Sigmoid colon (tissue), 7 donors: ENCODE measurements around the gene GATB. TPM values are rescaled to one million over a fixed set of nuclear protein-coding genes. Genes with fewer than 3 reads are reported as not detected.

ENCODE experiments used
- DNase-seq: peaks from one replicate; pipeline ENCODE4 v3.0.0-alpha.2; 2019
- H3K27ac ChIP-seq, 4 donors: fragments of 200-600 bp; sonication (generic); one replicate each; pipeline ENCODE4 v1.5.1; 2016 to 2019; ENCODE audit warnings: mild to moderate bottlenecking in 1 of 4
- H3K27me3 ChIP-seq, 3 donors: fragments of 200-600 bp; sonication (generic); one replicate each; pipeline ENCODE4 v1.5.1; 2019; ENCODE audit warnings: mild to moderate bottlenecking in 1 of 3
- H3K36me3 ChIP-seq, 4 donors: fragments of 200-600 bp; sonication (generic); one replicate each; pipeline ENCODE4 v1.5.1; 2016 to 2019
- H3K4me1 ChIP-seq, 4 donors: fragments of 200-600 bp; sonication (generic); one replicate each; pipeline ENCODE4 v1.5.1; 2017 to 2019
- H3K4me3 ChIP-seq, 4 donors: fragments of 200-600 bp; sonication (generic); one replicate each; pipeline ENCODE4 v1.5.1; 2017 to 2019; ENCODE audit warnings: mild to moderate bottlenecking in 2 of 4, moderate library complexity in 1 of 4
- H3K9me3 ChIP-seq, 4 donors: fragments of 200-600 bp in 3 of 4; sonication (generic) in 3 of 4; one replicate each; pipeline versions ENCODE4 v1.5.1 to v1.6.1; 2013 to 2019
- CTCF ChIP-seq, 4 experiments: fragments of 450-650 bp in 3 of 4; fragments of 200-600 bp in 1 of 4; IDR thresholded peaks; one replicate each; pipeline ENCODE4 v1.5.1; 2016 to 2019; ENCODE audit warnings: antibody characterized with exemption in 4 of 4, mild to moderate bottlenecking in 3 of 4, moderate library complexity in 2 of 4
- EP300 ChIP-seq, 4 donors: sonication (generic); formaldehyde crosslinking; IDR thresholded peaks; one replicate each; pipeline ENCODE4 v1.6.1; 2017; ENCODE audit warnings: antibody characterized with exemption in 4 of 4
- POLR2A ChIP-seq, 2 donors: fragments of 450-650 bp; IDR thresholded peaks; one replicate each; pipeline ENCODE4 v1.6.1; 2016; ENCODE audit warnings: antibody characterized with exemption in 2 of 2, mild to moderate bottlenecking in 2 of 2, moderate library complexity in 2 of 2
- POLR2AphosphoS5 ChIP-seq, 4 donors: sonication (generic); formaldehyde crosslinking; IDR thresholded peaks; one replicate each; pipeline ENCODE4 v1.6.1; 2017; ENCODE audit warnings: antibody characterized with exemption in 4 of 4
- WGBS, 2 donors: extraction: QIAGEN DNeasy Blood & Tissue Kit; methylation state at CpG; one replicate each; pipeline ENCODE4 v1.1.7; 2013; 5-methylcytosine and 5-hydroxymethylcytosine counted together
- intact Hi-C: fragments of 100-400 bp; cut with DNase I; formaldehyde crosslinking; loops from one replicate; pipeline ENCODE4 v1.15.1; 2023
- polyA plus RNA-seq, 3 donors: library from polyadenylated mRNA; stranded (reverse); fragments of 200-250 nt; gene quantifications; one replicate each; pipeline ENCODE4 v1.2.3, GENCODE V29; 2013
- total RNA-seq, 4 donors: library from RNA; depleted of rRNA; stranded (reverse); fragments of >200 nt; gene quantifications; one replicate each; pipeline ENCODE4 v1.1.0, GENCODE V29; 2016
- donor health status: healthy with polysubstance abuse.
- donor health status: Bipolar disorder and iron deficiency.
- donor health status: healthy.

Gene GATB
- total and polyA plus RNA-seq, 7 donors, result 11.1 to 22.1 (median 15.1) TPM

GRCh38 chr4:151729731-151730559 is 30.9 kb downstream of the GATB start:
- Histone ChIP-seq H3K27me3 (no peaks in the 10 kb centered on the region), H3K27ac (no peak overlapping the region), H3K4me1 (no peaks in the 10 kb centered on the region), H3K9me3 (no peaks in the 10 kb centered on the region), H3K4me3 (no peak overlapping the region), H3K36me3 (no peaks in the 10 kb centered on the region)
- intact Hi-C loops, result no loop called here
- 55 to 82% methylated on average over 12 of the region's 12 CpGs for WGBS, 2 donors
- no peak for DNase-seq
- TF ChIP-seq POLR2AphosphoS5 (IDR thresholded peaks at IDR 0.05) (no peak), POLR2A (IDR thresholded peaks at IDR 0.05) (no peak), EP300 (IDR thresholded peaks at IDR 0.05) (no peak), CTCF (IDR thresholded peaks at IDR 0.05) (no peak)

GRCh38 chr4:151728679-151729078 is 32.1 kb downstream of the GATB start:
- no peaks in the 10 kb centered on the region for H3K4me1 ChIP-seq
- TF ChIP-seq CTCF (IDR thresholded peaks at IDR 0.05), result no peak
- no peak for TF ChIP-seq POLR2AphosphoS5 (IDR thresholded peaks at IDR 0.05)
- TF ChIP-seq POLR2A (IDR thresholded peaks at IDR 0.05), result no peak
- no peak for TF ChIP-seq EP300 (IDR thresholded peaks at IDR 0.05)
- H3K27me3 ChIP-seq, result no peaks in the 10 kb centered on the region
- no peak overlapping the region for H3K4me3 ChIP-seq
- intact Hi-C loops, result no loop called here
- no peaks in the 10 kb centered on the region for H3K36me3 ChIP-seq
- H3K27ac ChIP-seq, result no peak overlapping the region
- no peaks in the 10 kb centered on the region for H3K9me3 ChIP-seq
- 89 to 92% methylated on average over 2 of the region's 2 CpGs for WGBS, 2 donors
- DNase-seq, result no peak

GRCh38 chr4:151728006-151728405 is 32.8 kb downstream of the GATB start:
- H3K36me3 ChIP-seq, result no peaks in the 10 kb centered on the region
- no peak for DNase-seq
- H3K9me3 ChIP-seq, result no peaks in the 10 kb centered on the region
- no peaks in the 10 kb centered on the region for H3K27me3 ChIP-seq
- 65 to 75% methylated on average over 1 of the region's 1 CpG for WGBS, 2 donors
- no peak overlapping the region for H3K4me3 ChIP-seq
- H3K27ac ChIP-seq, result no peak overlapping the region
- TF ChIP-seq POLR2A (IDR thresholded peaks at IDR 0.05), result no peak
- no peak for TF ChIP-seq POLR2AphosphoS5 (IDR thresholded peaks at IDR 0.05)
- no peak for TF ChIP-seq CTCF (IDR thresholded peaks at IDR 0.05)
- TF ChIP-seq EP300 (IDR thresholded peaks at IDR 0.05), result no peak
- intact Hi-C loops, result no loop called here
- H3K4me1 ChIP-seq, result no peaks in the 10 kb centered on the region

GRCh38 chr4:151727365-151727764 is 33.4 kb downstream of the GATB start:
- intact Hi-C loops, result no loop called here
- no peak overlapping the region for H3K27ac ChIP-seq
- WGBS, 2 donors, result 95 to 100% methylated on average over 1 of the region's 1 CpG
- TF ChIP-seq CTCF (IDR thresholded peaks at IDR 0.05) (no peak), POLR2A (IDR thresholded peaks at IDR 0.05) (no peak), POLR2AphosphoS5 (IDR thresholded peaks at IDR 0.05) (no peak), EP300 (IDR thresholded peaks at IDR 0.05) (no peak)
- H3K27me3 ChIP-seq, result no peaks in the 10 kb centered on the region
- no peak for DNase-seq
- no peaks in the 10 kb centered on the region for H3K36me3 ChIP-seq
- H3K4me1 ChIP-seq, result no peaks in the 10 kb centered on the region
- no peak overlapping the region for H3K4me3 ChIP-seq
- H3K9me3 ChIP-seq, result no peaks in the 10 kb centered on the region
